Activated CD8-positive, alpha-beta memory T cell treated with anti-CD3 and anti-CD28 coated beads, Interleukin-2, amount 50 U/mL, for 24 hours (primary cell): ENCODE data around the gene LPAR6.

Experiments used
- DNase-seq: peaks from one replicate; pipeline ENCODE4 v3.0.0-alpha.2; 2020; ENCODE audit errors: extremely low read depth

The LPAR6 gene

DNA sequence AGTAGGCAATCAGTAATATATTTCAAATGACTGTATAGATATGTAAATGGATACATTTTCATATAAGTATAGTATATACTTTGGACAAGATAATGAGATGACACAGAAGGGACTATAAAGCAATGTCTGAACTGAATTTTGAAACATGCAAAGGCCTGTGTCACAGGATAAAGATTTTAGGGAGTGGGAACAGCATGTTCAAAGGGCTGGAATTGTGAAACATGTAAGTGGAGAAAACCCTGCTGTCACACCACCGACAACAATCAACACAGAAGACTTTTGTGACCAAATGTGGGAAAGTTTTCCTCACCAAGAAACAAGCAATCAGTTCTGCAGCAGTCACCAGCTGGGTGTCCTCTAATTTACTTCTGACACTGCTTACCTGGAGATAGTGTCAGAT lies 42.9 kb downstream of the LPAR6 start:
- DNase-seq, result no peak
